ENCODE results near the gene INSYN1.

- TF ChIP-seq POLR2A (IDR thresholded peaks at IDR 0.05) (no peak), CTCF (IDR thresholded peaks at IDR 0.05) (no peak), EP300 (IDR thresholded peaks at IDR 0.05) (no peak), POLR2AphosphoS5 (IDR thresholded peaks at IDR 0.05) (no peak)
These were observed 5.3 kb upstream of the INSYN1 start for GRCh38 chr15:73758461-73758860.

All from stomach (tissue), 4 donors.